A673 (cell line): ENCODE results near the gene RANBP3.

ENCODE experiments used
- EZH2 ChIP-seq: fragments of 200-600 bp; sonication (generic); IDR thresholded peaks from 2 replicates; pipeline ENCODE4 v1.6.1; 2017; ENCODE audit warnings: borderline replicate concordance, low read depth, mild to moderate bottlenecking, mixed read lengths, antibody characterized with exemption, low read length; ENCODE audit not compliant: poor library complexity, severe bottlenecking
- TF ChIP-seq, protein P1 (sequence below): fragments of 300-800, 200-600 bp; sonication (generic); conservative IDR thresholded peaks from 2 replicates; pipeline ENCODE4 v1.5.1; 2017; ENCODE audit warnings: low read depth, mild to moderate bottlenecking, antibody characterized with exemption, low read length, moderate library complexity, mixed read lengths

GRCh38 chr19:6026390-6027227, 48.7 kb upstream of the RANBP3 start:
- TF ChIP-seq, protein P1, sequence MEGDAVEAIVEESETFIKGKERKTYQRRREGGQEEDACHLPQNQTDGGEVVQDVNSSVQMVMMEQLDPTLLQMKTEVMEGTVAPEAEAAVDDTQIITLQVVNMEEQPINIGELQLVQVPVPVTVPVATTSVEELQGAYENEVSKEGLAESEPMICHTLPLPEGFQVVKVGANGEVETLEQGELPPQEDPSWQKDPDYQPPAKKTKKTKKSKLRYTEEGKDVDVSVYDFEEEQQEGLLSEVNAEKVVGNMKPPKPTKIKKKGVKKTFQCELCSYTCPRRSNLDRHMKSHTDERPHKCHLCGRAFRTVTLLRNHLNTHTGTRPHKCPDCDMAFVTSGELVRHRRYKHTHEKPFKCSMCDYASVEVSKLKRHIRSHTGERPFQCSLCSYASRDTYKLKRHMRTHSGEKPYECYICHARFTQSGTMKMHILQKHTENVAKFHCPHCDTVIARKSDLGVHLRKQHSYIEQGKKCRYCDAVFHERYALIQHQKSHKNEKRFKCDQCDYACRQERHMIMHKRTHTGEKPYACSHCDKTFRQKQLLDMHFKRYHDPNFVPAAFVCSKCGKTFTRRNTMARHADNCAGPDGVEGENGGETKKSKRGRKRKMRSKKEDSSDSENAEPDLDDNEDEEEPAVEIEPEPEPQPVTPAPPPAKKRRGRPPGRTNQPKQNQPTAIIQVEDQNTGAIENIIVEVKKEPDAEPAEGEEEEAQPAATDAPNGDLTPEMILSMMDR: no peak
- no peak for TF ChIP-seq EZH2
